Measurements from ENCODE around the gene HOXA3. TPM values are rescaled to one million over a fixed set of nuclear protein-coding genes. Genes with fewer than 3 reads are reported as not detected.

Gene HOXA3
- total and polyA plus RNA-seq, 4 donors, result 6.2 to 36.9 (median 19.0) TPM

GRCh38 chr7:27196287-27196767 lies 43.9 kb upstream of the HOXA3 start:
- Histone ChIP-seq H3K9me3 (ENCODE audit: control insufficient read depth, insufficient read depth, low read length) (no peaks in the 10 kb centered on the region), H3K27me3 (ENCODE audit: control insufficient read depth, insufficient read depth, low read length) (peaks cover 95% of the 10 kb centered on the region), H3K4me1 (ENCODE audit: control insufficient read depth, insufficient read depth, low read length) (peaks cover 37% of the 10 kb centered on the region), H3K4me3 (ENCODE audit: low read depth, low read length) (no peak overlapping the region), H3K36me3 (ENCODE audit: control insufficient read depth, insufficient read depth, low read length) (no peaks in the 10 kb centered on the region), H3K27ac (ENCODE audit: low read depth, low read length) (no peak overlapping the region)
- peak in 5 of 6 donors; percentile 70 to 94 (median 79) for DNase-seq (ENCODE audit: low read depth in 4 of 6, low spot score in 6 of 6)
- 0% methylated on average over 6 of the region's 6 CpGs for WGBS (ENCODE audit: insufficient coverage)

- DNase-seq (ENCODE audit: low read depth in 4 of 6, low spot score in 6 of 6), result peak in 1 of 6 donors; percentile 12
- Histone ChIP-seq H3K27me3 (ENCODE audit: control insufficient read depth, insufficient read depth, low read length) (peaks cover 96% of the 10 kb centered on the region), H3K4me3 (ENCODE audit: low read depth, low read length) (no peak overlapping the region), H3K9me3 (ENCODE audit: control insufficient read depth, insufficient read depth, low read length) (no peaks in the 10 kb centered on the region), H3K4me1 (ENCODE audit: control insufficient read depth, insufficient read depth, low read length) (peaks cover 32% of the 10 kb centered on the region), H3K36me3 (ENCODE audit: control insufficient read depth, insufficient read depth, low read length) (no peaks in the 10 kb centered on the region), H3K27ac (ENCODE audit: low read depth, low read length) (no peak overlapping the region)
- WGBS (ENCODE audit: insufficient coverage), result no CpG with 5 or more reads among the region's 9 CpGs
Measured at GRCh38 chr7:27194686-27195379, 42.5 kb upstream of the HOXA3 start.

DNA sequence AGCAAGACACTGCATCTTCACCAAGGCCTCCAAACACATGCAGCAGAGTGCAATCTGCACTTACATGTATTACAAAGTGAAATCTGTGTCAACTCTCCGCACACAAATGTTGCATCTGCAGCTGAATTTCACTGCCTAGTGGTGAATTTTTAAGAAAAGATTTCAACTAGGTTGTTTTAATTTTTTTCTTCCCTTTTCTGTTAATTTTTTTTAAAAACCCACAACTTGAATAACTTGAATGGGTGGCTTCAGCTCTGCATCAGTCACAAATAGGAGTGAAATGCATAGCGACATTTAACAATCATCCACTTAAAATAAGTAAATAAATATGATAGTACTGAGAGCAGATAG lies 41.6 kb upstream of the HOXA3 start:
- peaks cover 99% of the 10 kb centered on the region for H3K27me3 ChIP-seq (ENCODE audit: control insufficient read depth, insufficient read depth, low read length)
- no peak overlapping the region for H3K4me3 ChIP-seq (ENCODE audit: low read depth, low read length)
- H3K9me3 ChIP-seq (ENCODE audit: control insufficient read depth, insufficient read depth, low read length), result no peaks in the 10 kb centered on the region
- H3K27ac ChIP-seq (ENCODE audit: low read depth, low read length), result no peak overlapping the region
- H3K4me1 ChIP-seq (ENCODE audit: control insufficient read depth, insufficient read depth, low read length), result peaks cover 36% of the 10 kb centered on the region
- DNase-seq (ENCODE audit: low read depth in 4 of 6, low spot score in 6 of 6), result peak in 1 of 6 donors; percentile 44
- no CpG with 5 or more reads among the region's 2 CpGs for WGBS (ENCODE audit: insufficient coverage)
- no peaks in the 10 kb centered on the region for H3K36me3 ChIP-seq (ENCODE audit: control insufficient read depth, insufficient read depth, low read length)

DNA sequence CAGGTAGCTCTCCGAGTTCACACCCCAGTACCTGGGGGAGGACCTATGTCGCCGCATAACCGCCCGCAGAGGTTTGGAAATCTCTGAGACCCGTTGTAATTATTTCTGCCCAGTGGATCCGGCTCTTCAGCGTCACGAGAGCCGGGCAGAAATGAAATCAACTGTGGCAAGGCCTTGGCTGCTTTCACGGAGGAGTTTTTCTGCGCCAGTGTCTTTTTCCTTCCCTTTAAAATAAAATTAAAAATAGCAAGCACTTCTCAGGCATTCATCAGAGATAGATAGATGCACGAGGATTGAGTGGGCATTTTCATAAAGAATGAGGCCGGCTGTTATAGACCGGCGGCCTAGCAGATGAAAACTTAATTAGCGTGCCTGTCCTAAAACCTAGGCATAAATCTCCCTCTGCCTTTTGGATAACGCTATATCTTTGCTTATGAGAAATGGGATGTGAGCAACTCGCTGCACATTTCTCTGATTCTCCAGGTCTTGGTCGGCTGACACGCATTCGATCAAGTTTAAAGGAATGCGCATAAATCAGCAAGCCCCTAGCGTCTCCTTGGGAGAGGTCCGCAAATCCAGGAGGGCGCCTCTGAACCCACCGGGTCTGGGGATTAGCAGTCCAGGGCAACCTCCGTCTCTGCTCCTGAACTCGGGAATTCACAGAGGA lies 41.1 kb upstream of the HOXA3 start:
- no peaks in the 10 kb centered on the region for H3K9me3 ChIP-seq (ENCODE audit: control insufficient read depth, insufficient read depth, low read length)
- H3K27ac ChIP-seq (ENCODE audit: low read depth, low read length), result no peak overlapping the region
- H3K36me3 ChIP-seq (ENCODE audit: control insufficient read depth, insufficient read depth, low read length), result no peaks in the 10 kb centered on the region
- 9% methylated on average over 18 of the region's 29 CpGs for WGBS (ENCODE audit: insufficient coverage)
- no peak overlapping the region for H3K4me3 ChIP-seq (ENCODE audit: low read depth, low read length)
- no peak for DNase-seq (ENCODE audit: low read depth in 4 of 6, low spot score in 6 of 6)
- peaks cover 99% of the 10 kb centered on the region for H3K27me3 ChIP-seq (ENCODE audit: control insufficient read depth, insufficient read depth, low read length)
- H3K4me1 ChIP-seq (ENCODE audit: control insufficient read depth, insufficient read depth, low read length), result peaks cover 36% of the 10 kb centered on the region

GRCh38 chr7:27192546-27193334 lies 40.4 kb upstream of the HOXA3 start:
- H3K27ac ChIP-seq (ENCODE audit: low read depth, low read length), result no peak overlapping the region
- peaks cover 40% of the 10 kb centered on the region for H3K4me1 ChIP-seq (ENCODE audit: control insufficient read depth, insufficient read depth, low read length)
- H3K27me3 ChIP-seq (ENCODE audit: control insufficient read depth, insufficient read depth, low read length), result peaks cover 99% of the 10 kb centered on the region
- H3K36me3 ChIP-seq (ENCODE audit: control insufficient read depth, insufficient read depth, low read length), result no peaks in the 10 kb centered on the region
- no peak for DNase-seq (ENCODE audit: low read depth in 4 of 6, low spot score in 6 of 6)
- H3K4me3 ChIP-seq (ENCODE audit: low read depth, low read length), result peak overlapping the region; percentile 4
- 2% methylated on average over 76 of the region's 78 CpGs for WGBS (ENCODE audit: insufficient coverage)
- H3K9me3 ChIP-seq (ENCODE audit: control insufficient read depth, insufficient read depth, low read length), result no peaks in the 10 kb centered on the region

DNA sequence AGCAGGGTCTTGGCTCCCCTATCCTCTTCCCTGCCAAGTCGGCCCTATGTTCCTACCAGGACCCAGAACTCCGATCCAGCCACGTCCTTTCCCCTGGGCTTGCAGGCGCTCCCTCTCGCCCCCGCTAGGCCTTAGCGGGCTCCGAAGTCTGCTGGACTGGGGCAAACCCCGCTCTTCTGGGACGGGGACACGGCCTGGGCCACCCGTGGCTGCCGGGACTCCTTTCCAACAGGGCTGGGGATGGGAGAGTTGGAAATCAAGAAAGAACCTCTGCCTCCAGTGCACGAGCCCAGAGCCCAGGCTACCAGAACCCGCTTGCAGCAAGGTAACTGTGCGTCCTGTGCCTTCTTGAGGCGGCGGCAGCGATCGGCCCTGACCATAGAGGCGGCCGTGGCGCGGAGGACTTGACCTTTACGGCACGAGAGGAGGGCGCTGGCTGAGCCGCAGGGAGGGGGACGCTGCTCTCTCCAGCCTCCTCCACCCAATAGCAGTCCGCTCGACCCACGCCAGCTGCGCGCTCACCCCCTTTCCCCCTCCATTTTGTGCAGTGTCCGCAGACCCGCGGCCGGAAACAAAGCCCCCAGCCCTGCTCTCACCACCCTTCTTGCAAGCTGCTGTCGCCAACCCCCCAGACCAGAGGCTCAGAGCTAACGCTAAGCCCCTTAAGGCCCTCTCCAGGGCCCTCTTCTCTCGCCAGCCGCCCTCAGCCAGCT lies 39.6 kb upstream of the HOXA3 start:
- 17% methylated on average over 42 of the region's 42 CpGs for WGBS (ENCODE audit: insufficient coverage)
- H3K9me3 ChIP-seq (ENCODE audit: control insufficient read depth, insufficient read depth, low read length), result no peaks in the 10 kb centered on the region

DNA sequence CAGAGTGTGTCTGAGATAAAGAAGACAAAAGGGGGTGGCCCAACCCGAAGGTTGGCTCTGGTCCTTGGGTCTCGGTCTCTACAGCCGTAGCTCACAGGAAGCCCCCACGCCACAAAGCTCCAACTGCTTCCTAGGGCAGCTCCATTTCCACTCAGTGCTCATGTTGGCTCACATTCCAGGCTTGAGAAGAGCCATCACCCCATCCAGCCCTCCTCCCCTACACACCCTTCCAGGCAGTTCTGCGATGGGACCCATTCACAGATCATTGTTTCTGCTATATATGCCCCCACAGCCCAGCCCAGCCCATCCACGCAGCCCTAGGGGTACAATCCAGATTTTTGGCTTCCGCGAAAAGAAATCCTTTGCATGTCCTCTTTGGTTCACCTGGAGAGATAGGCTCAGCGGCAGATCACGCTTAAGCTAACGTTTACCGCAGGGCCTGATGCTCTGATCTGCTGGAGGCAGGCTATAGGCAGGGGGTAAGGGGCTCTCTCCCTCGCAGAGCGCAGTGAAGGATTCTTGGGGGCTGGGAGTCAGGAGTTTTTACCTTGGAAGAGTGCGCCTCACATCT lies 38.9 kb upstream of the HOXA3 start:
- H3K9me3 ChIP-seq (ENCODE audit: control insufficient read depth, insufficient read depth, low read length), result no peaks in the 10 kb centered on the region
- H3K4me1 ChIP-seq (ENCODE audit: control insufficient read depth, insufficient read depth, low read length), result peaks cover 41% of the 10 kb centered on the region
- H3K27me3 ChIP-seq (ENCODE audit: control insufficient read depth, insufficient read depth, low read length), result peaks cover 100% of the 10 kb centered on the region
- H3K36me3 ChIP-seq (ENCODE audit: control insufficient read depth, insufficient read depth, low read length), result no peaks in the 10 kb centered on the region
- H3K27ac ChIP-seq (ENCODE audit: low read depth, low read length), result no peak overlapping the region
- no peak overlapping the region for H3K4me3 ChIP-seq (ENCODE audit: low read depth, low read length)
- WGBS (ENCODE audit: insufficient coverage), result 41% methylated on average over 15 of the region's 15 CpGs
- DNase-seq (ENCODE audit: low read depth in 4 of 6, low spot score in 6 of 6), result no peak

More for the DNA sequence above, 39.6 kb upstream of the HOXA3 start:
- DNase-seq (ENCODE audit: low read depth in 4 of 6, low spot score in 6 of 6), result no peak
- Histone ChIP-seq H3K4me1 (ENCODE audit: control insufficient read depth, insufficient read depth, low read length) (peaks cover 41% of the 10 kb centered on the region), H3K36me3 (ENCODE audit: control insufficient read depth, insufficient read depth, low read length) (no peaks in the 10 kb centered on the region), H3K4me3 (ENCODE audit: low read depth, low read length) (no peak overlapping the region), H3K27me3 (ENCODE audit: control insufficient read depth, insufficient read depth, low read length) (peaks cover 99% of the 10 kb centered on the region), H3K27ac (ENCODE audit: low read depth, low read length) (no peak overlapping the region)

DNA sequence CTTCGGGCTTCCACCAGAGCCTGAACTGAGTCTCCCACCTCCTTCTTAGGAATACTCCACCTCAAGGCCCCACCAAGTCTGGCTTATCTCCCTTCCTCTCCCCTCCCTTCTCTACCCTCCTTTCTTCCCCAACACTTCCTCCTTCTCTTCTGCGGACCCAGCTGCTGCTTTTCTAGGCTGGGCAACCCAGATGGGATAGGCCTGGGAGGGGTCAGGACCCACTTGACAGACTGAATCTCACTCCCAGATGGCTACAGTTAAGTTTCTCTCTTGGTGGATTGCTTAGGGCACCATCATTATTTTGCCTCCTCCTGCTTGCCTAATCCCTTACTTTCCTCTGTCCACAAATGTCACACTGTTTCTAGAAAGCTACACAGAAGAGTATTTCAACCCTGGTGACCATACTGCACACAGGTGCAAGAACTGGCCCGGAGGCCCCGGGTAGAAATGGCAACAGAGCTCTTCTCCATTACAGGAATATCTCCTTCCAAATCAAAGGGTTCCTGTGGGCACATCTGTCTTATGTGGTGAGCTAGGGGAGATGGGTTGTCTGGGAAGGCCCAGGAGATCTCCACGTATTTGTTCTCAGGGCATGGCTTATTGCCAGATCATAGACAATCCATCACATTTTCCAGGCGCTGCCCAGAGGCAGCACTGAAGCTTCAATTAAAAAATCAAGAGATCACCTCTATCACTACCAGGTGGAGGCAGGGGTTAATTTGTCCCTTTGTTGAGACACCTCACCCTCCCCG lies 37.8 kb upstream of the HOXA3 start:
- Histone ChIP-seq H3K27ac (ENCODE audit: low read depth, low read length) (no peak overlapping the region), H3K27me3 (ENCODE audit: control insufficient read depth, insufficient read depth, low read length) (peaks cover 100% of the 10 kb centered on the region), H3K4me1 (ENCODE audit: control insufficient read depth, insufficient read depth, low read length) (peaks cover 51% of the 10 kb centered on the region), H3K36me3 (ENCODE audit: control insufficient read depth, insufficient read depth, low read length) (no peaks in the 10 kb centered on the region), H3K4me3 (ENCODE audit: low read depth, low read length) (no peak overlapping the region), H3K9me3 (ENCODE audit: control insufficient read depth, insufficient read depth, low read length) (no peaks in the 10 kb centered on the region)
- no peak for DNase-seq (ENCODE audit: low read depth in 4 of 6, low spot score in 6 of 6)
- WGBS (ENCODE audit: insufficient coverage), result 26% methylated on average over 2 of the region's 7 CpGs

Measured in spinal cord (tissue), 10 donors.